PC-3 (cell line): Measurements from ENCODE around the gene TRIM31. TPM values are rescaled to one million over a fixed set of nuclear protein-coding genes. Genes with fewer than 3 reads are reported as not detected.

Experiments
- ATAC-seq: fragments of 200-7000 bp; cut with Tn5 transposase; 2 replicates; pipeline ENCODE4 v1.9.1; 2020; ENCODE audit warnings: mild to moderate bottlenecking, moderate library complexity
- Bru-seq: library from RNA; stranded (reverse); fragments of 400-500 nt; gene quantifications from one replicate; lab custom pipeline; 2021; lab: Mats Ljungman, UMichigan
- BruChase-seq, 2 experiments: library from RNA; stranded (reverse); fragments of 400-500 nt; gene quantifications; one replicate each; lab custom pipeline; 2021; lab: Mats Ljungman, UMichigan
- BruUV-seq: library from RNA; stranded (reverse); fragments of 400-500 nt; replicated peaks from 2 replicates; lab custom pipeline; 2021; lab: Mats Ljungman, UMichigan
- CTCF ChIA-PET: fragments of 300-600 bp; sonication (Branson Sonifier 250); formaldehyde crosslinking; loops from one replicate; lab custom pipeline; 2022; ENCODE audit warnings: antibody characterized with exemption; lab: Charles Lee
- POLR2A ChIA-PET: fragments of 300-600 bp; sonication (Branson Sonifier 250); formaldehyde crosslinking; loops from one replicate; lab custom pipeline; 2022; ENCODE audit warnings: antibody characterized with exemption; ENCODE audit not compliant: unreplicated experiment; lab: Charles Lee
- DNase-seq: peaks from one replicate; pipeline ENCODE4 v3.0.0-alpha.2; 2015
- H2AFZ ChIP-seq: fragments of 300-600 bp; sonication (generic); 2 replicates; pipeline ENCODE4 v1.6.0; 2016; ENCODE audit warnings: antibody characterized with exemption, low read length
- H3F3A ChIP-seq: fragments of 300-600 bp; sonication (generic); one replicate; pipeline ENCODE4 v1.6.0; 2017; ENCODE audit warnings: antibody characterized with exemption, low read length, control low read depth, mild to moderate bottlenecking; ENCODE audit not compliant: unreplicated experiment
- H3K27ac ChIP-seq: fragments of 300-600 bp; sonication (generic); 2 replicates; pipeline ENCODE4 v1.5.1; 2016; ENCODE audit warnings: mild to moderate bottlenecking, low read length
- H3K27me3 ChIP-seq: fragments of 300-600 bp; sonication (generic); 2 replicates; pipeline ENCODE4 v1.6.1; 2016; ENCODE audit warnings: low read length, mixed read lengths
- H3K36me3 ChIP-seq: fragments of 300-600 bp; sonication (generic); 2 replicates; pipeline ENCODE4 v1.6.1; 2016; ENCODE audit warnings: low read depth, mixed run types, low read length, mixed read lengths
- H3K4me1 ChIP-seq: fragments of 300-600 bp; sonication (generic); 2 replicates; pipeline ENCODE4 v1.5.1; 2016; ENCODE audit warnings: low read length; ENCODE audit not compliant: insufficient read depth
- H3K4me2 ChIP-seq: fragments of 300-600 bp; sonication (generic); 2 replicates; pipeline ENCODE4 v1.6.0; 2016; ENCODE audit warnings: low read length
- H3K4me3 ChIP-seq: fragments of 300-600 bp; sonication (generic); 2 replicates; pipeline ENCODE4 v1.5.1; 2016; ENCODE audit warnings: mild to moderate bottlenecking, low read length, mixed read lengths
- H3K79me2 ChIP-seq: fragments of 300-600 bp; sonication (generic); 2 replicates; pipeline ENCODE4 v1.6.1; 2017; ENCODE audit warnings: low read length, mixed read lengths
- H3K9ac ChIP-seq: fragments of 300-600 bp; sonication (generic); 2 replicates; pipeline ENCODE4 v1.6.0; 2016; ENCODE audit warnings: mild to moderate bottlenecking, low read length
- H3K9me2 ChIP-seq: fragments of 300-600 bp; sonication (generic); replicated peaks from 2 replicates; pipeline ENCODE4 v1.6.1; 2016; ENCODE audit warnings: mixed run types, low read length, mixed read lengths
- H3K9me3 ChIP-seq: fragments of 300-600 bp; sonication (generic); 2 replicates; pipeline ENCODE4 v1.6.1; 2016; ENCODE audit warnings: low read length, mixed read lengths
- H4K20me1 ChIP-seq: fragments of 300-600 bp; sonication (generic); 2 replicates; pipeline ENCODE4 v1.6.1; 2016; ENCODE audit warnings: low read length, mixed read lengths
- EZH2 ChIP-seq: fragments of 300-600 bp; sonication (generic); IDR thresholded peaks from one replicate; pipeline ENCODE4 v1.6.1; 2017; ENCODE audit warnings: antibody characterized with exemption, mild to moderate bottlenecking, low read length; ENCODE audit not compliant: unreplicated experiment
- EZH2phosphoT487 ChIP-seq: fragments of 300-600 bp; sonication (generic); IDR thresholded peaks from 2 replicates; pipeline ENCODE4 v1.6.1; 2018; ENCODE audit warnings: mild to moderate bottlenecking, antibody characterized with exemption, low read length, borderline replicate concordance
- intact Hi-C: fragments of 100-400 bp; cut with micrococcal nuclease; formaldehyde crosslinking; loops from 2 replicates; pipeline ENCODE4 v1.9.0; 2023
- long read RNA-seq: library from polyadenylated mRNA; unstranded; transcript quantifications from one replicate; pipeline ENCODE4 v2.0.0, GENCODE V29; 2021; ENCODE audit not compliant: unreplicated experiment
- total RNA-seq: library from RNA; depleted of rRNA; stranded (reverse); fragments of >200 nt; gene quantifications from 2 replicates; pipeline ENCODE4 v1.2.3, GENCODE V29; 2014; rRNA removed
- TF ChIP-seq, protein P1 (sequence below): fragments of 300-600 bp; sonication (generic); conservative IDR thresholded peaks from 2 replicates; pipeline ENCODE4 v1.5.1; 2017; ENCODE audit warnings: antibody characterized with exemption, low read depth, mild to moderate bottlenecking, low read length

TRIM31 gene, protein sequence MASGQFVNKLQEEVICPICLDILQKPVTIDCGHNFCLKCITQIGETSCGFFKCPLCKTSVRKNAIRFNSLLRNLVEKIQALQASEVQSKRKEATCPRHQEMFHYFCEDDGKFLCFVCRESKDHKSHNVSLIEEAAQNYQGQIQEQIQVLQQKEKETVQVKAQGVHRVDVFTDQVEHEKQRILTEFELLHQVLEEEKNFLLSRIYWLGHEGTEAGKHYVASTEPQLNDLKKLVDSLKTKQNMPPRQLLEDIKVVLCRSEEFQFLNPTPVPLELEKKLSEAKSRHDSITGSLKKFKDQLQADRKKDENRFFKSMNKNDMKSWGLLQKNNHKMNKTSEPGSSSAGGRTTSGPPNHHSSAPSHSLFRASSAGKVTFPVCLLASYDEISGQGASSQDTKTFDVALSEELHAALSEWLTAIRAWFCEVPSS
- total RNA-seq, result 0.11 and 0.52 TPM in 2 replicates
- Bru-seq, nascent RNA, result percentile 29 among the genes with signal in this experiment
- percentile 31 among the genes with signal in this experiment for BruChase-seq, experiment 1, labeled RNA remaining after a 6-hour chase
- percentile 29 among the genes with signal in this experiment for BruChase-seq, experiment 2, labeled RNA remaining after a 2-hour chase
- long read RNA-seq, partial matches to known transcripts, result 0 of 1 reads
- long read RNA-seq, other reads (novel, unspliced or antisense), result 0 of 1 reads

DNA sequence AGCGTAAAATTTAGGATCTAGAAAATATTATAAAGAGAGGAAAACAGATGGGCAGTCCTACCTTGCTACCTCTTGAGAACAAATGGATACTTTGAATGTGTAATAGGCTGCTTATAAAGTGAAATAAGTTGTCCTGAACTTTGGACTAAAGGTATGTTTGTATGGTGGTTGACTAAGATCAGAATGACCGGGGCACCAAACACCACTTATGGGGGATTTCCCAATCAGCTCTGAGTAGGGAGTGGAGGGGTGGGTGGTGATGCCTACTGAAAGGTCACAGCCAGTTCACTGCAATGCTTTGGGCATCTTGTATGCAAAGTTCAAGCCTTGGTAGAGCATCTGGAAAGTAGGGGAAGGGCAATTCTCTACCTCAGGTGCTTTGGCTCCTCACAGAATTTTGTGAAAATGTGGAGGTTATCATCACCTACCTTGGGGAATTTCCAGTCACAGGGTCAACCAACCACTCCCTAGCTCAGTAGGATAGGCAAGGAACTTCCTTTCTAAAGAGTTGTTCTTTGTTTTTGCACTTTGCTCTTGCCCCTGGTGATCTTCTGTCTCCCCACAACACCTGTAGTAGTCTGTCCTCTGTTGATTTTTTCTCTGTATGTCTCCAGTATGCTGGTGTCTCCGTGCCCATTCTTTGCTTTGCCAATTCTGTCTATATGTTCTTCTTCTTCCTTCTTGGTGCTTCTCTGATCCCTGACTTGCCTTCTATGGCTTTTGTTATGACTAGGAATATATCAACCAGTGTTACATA, at the start of gene TRIM31:
Gene TRIM31, minus strand, starts transcription at position 88 of the 757 bp plus-strand sequence. CDS start 285 bp downstream, outside the sequence.
- TF ChIP-seq EZH2phosphoT487, result no peak
- TF ChIP-seq, protein P1, sequence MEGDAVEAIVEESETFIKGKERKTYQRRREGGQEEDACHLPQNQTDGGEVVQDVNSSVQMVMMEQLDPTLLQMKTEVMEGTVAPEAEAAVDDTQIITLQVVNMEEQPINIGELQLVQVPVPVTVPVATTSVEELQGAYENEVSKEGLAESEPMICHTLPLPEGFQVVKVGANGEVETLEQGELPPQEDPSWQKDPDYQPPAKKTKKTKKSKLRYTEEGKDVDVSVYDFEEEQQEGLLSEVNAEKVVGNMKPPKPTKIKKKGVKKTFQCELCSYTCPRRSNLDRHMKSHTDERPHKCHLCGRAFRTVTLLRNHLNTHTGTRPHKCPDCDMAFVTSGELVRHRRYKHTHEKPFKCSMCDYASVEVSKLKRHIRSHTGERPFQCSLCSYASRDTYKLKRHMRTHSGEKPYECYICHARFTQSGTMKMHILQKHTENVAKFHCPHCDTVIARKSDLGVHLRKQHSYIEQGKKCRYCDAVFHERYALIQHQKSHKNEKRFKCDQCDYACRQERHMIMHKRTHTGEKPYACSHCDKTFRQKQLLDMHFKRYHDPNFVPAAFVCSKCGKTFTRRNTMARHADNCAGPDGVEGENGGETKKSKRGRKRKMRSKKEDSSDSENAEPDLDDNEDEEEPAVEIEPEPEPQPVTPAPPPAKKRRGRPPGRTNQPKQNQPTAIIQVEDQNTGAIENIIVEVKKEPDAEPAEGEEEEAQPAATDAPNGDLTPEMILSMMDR, result no peak
- TF ChIP-seq EZH2, result no peak
- Histone ChIP-seq H3K9me3 (no peaks in the 10 kb centered on the region), H3F3A (no peaks in the 10 kb centered on the region), H4K20me1 (no peaks in the 10 kb centered on the region), H2AFZ (no peak within 1 kb of the TSS), H3K79me2 (no peaks in the 10 kb centered on the region), H3K27ac (no peak within 1 kb of the TSS), H3K4me2 (0 out of 2 replicates have a peak within 1 kb of the TSS, but pooled peaks have one; percentile 8), H3K27me3 (no peaks in the 10 kb centered on the region), H3K9me2 (no peaks in the 10 kb centered on the region), H3K36me3 (no peaks in the 10 kb centered on the region), H3K4me1 (peaks cover 8% of the 10 kb centered on the region; the same call in 1 of the 2 replicates), H3K4me3 (no peak within 1 kb of the TSS), H3K9ac (no peak within 1 kb of the TSS)
- no TSS peak for BruUV-seq
- POLR2A ChIA-PET, result no interaction called here
- ATAC-seq (no peak), DNase-seq (peak; percentile 8)
- intact Hi-C loops, result no loop called here
- CTCF ChIA-PET, result interaction anchor here (0.6 kb wide), 1 partner anchor 147 kb away, joined by 10 read pairs; no protein-coding TSS in a partner anchor

DNA sequence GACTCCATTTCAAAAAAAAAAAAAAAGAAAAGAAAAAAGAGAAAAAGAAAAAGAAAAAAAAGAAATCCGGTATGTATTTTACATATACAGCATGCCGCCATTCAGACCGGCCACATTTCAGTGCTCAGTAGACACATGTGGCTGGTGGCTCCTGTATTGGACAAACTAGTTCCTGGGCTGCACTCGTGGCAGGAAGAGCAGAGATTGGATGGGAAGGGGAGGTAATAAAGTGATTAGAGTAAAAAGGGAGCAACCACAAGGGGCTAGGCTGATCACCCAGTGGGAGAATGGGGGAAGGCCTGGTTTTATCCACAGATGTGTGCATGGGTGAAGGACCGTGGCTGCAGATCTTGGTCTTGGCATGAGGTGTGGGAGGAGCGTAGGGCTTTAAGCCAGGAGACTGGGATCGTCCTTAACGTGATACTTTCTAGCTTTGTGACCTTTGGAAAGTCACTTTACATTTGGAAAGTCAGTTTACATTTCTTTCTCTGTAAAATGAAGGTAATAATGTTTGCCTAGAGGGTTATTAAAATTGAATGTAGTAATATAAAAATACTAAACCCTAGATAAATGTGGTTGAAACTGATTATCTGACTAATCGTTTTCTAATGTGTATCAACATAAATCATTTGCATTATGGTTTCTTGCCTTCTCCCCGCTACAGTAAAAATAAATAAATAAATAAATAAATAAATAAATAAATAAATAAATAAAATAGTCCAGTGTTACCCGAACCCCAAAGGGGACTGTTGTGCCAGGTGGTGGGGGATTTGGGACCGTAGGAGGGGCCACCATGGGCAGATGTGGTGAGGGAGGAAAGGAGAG, 49.6 kb upstream of the TRIM31 start:
- no peak overlapping the region for H3K9ac ChIP-seq
- POLR2A ChIA-PET, result no interaction called here
- no peaks in the 10 kb centered on the region for H3K9me2 ChIP-seq
- DNase-seq (no peak), ATAC-seq (no peak)
- no peaks in the 10 kb centered on the region for H3F3A ChIP-seq
- no peak overlapping the region for H3K4me2 ChIP-seq
- no peaks in the 10 kb centered on the region for H3K36me3 ChIP-seq
- no peaks in the 10 kb centered on the region for H3K4me1 ChIP-seq
- H4K20me1 ChIP-seq, result no peaks in the 10 kb centered on the region
- no TSS peak for BruUV-seq
- H3K79me2 ChIP-seq, result no peaks in the 10 kb centered on the region
- H2AFZ ChIP-seq, result no peak overlapping the region
- H3K9me3 ChIP-seq, result no peaks in the 10 kb centered on the region
- CTCF ChIA-PET, result no interaction called here
- no peak overlapping the region for H3K4me3 ChIP-seq
- no peak for TF ChIP-seq EZH2
- TF ChIP-seq, protein P1, result no peak
- intact Hi-C loops, result no loop called here
- H3K27me3 ChIP-seq, result no peaks in the 10 kb centered on the region; the same call in 1 of the 2 replicates
- no peak overlapping the region for H3K27ac ChIP-seq
